ENCODE data around the gene RPS15.

Gene RPS15

DNA sequence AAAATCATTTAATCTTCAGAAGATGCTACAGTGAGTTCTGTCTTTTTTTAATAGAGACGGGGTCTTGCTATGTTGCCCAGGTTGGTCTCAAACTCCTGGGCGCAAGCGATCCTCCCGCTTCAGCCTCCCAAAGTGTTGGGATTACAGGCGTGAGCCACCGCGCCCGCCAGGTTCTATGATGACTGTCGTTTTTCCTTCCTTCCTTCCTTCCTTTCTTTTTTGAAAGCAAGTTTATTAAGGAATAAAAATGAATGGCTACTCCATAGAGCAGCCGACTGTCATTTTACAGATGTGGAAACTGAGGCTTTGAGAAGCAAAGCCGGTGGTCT, 36.3 kb upstream of the RPS15 start:
- no peak for DNase-seq (ENCODE audit: low read depth in 2 of 3, low spot score in 1 of 3)

DNA sequence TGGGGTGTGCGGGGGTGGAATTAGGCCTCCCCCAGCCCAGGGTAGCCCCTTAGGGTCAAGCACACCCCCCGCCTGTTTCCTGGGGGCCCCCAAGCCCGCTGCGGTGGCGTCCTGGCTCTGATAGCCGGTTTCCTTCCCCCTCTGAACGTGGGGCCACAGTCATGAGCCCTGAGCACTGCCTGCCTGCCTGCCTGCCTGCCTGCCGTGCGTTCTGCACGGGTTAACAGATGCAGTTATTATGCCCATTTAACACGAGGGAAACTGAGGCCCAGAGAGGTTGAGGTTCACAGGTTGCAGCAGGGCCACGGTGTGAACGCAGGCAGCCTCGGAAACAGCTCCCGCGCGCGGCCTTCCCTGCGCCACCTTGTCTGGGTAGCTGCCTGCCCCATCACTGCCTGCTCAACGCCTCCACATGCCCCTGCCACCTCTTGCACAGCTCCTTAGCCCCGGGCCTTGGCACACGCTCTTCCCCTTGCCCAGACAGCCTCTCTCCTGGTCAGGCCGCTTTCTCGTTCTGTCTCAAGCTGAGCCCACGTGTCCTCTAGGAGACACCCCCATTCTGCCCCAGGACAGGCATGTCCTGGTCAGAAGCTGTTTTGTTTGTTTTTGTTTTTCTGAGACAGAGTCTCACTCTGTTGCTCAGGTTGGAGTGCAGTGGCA, 35.7 kb upstream of the RPS15 start:
- no peak for DNase-seq (ENCODE audit: low read depth in 2 of 3, low spot score in 1 of 3)

DNA sequence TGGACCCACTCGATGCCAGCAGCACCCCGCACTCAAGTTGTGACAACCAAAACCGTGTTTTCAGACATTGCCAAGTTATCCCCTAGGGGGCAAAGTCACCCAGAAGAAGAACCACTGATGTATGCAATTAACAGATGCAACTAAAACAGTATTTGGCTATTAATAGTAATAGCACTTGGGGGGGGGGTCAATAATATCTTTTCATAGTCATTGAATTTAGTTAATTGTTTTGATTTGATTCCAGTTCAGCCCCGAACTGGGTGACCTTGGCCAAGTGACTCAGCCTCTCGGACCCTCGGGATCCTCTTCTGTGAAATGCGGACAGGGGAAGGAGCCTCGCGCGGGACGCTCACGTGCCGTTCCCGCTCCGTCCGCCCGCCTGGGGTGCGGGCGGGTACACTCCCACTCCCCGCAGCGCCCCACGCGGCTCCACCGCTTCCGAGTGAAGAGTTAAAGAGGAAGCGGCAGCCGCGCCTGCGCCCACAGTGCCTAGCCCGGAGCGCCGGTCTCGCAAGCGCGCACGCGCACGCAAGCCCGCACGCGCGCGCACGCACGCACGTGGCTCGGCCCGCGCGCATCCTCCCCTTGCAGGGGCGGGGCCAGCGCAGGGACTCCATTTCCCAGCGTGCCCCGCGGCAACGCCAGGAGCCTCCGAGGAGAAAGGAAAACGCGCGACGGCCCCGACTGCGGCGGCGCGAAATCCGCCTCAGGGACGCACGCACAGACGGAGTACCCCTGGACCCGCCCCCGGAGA, 31.2 kb upstream of the RPS15 start:
- DNase-seq (ENCODE audit: low read depth in 2 of 3, low spot score in 1 of 3), result peak; percentile 97 to 99 (median 99)

DNA sequence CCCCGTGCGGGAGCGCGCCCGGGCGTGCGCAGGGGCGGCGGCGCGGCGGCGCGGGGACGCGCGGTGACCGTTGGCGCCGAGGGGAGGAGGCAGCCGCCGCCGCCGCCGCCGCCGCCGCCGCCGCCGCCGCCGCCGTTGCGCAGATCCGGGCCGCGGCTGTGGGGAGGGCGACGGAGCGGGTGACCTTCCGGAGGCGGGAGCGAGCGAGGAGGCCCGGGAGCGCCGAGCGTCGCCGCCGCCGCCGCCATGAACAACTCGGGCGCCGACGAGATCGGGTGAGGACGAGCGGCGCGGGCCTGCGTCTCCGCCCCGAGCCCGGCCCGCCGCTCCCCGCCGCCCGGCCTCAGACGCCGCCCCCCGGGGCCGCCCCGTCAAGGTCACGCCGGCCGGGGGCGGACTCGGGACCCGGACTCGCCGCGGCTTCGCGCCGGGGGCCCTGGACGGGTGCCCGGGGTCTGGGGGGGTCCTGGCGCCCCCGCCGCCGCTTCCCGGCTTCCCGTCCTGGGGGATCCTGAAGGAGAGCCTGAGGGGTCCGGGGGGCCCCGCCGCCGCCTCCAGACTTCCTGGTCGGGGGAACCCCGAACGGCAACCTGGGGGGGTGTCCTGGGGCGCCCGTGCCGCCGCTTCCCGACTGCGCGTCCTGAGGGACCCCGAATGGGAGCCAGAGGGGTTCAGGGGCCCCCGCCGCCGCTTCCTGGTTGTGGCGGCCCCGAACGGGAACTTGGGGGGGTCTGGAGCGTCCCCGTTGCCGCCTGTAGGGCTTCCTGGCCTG, 30.5 kb upstream of the RPS15 start, which contains the start of gene DAZAP1:
DAZAP1 (plus strand) TSS at position 59 of the 772 bp plus-strand sequence; CDS start at position 247, 188 bp downstream.
- no peak for DNase-seq (ENCODE audit: low read depth in 2 of 3, low spot score in 1 of 3)

DNA sequence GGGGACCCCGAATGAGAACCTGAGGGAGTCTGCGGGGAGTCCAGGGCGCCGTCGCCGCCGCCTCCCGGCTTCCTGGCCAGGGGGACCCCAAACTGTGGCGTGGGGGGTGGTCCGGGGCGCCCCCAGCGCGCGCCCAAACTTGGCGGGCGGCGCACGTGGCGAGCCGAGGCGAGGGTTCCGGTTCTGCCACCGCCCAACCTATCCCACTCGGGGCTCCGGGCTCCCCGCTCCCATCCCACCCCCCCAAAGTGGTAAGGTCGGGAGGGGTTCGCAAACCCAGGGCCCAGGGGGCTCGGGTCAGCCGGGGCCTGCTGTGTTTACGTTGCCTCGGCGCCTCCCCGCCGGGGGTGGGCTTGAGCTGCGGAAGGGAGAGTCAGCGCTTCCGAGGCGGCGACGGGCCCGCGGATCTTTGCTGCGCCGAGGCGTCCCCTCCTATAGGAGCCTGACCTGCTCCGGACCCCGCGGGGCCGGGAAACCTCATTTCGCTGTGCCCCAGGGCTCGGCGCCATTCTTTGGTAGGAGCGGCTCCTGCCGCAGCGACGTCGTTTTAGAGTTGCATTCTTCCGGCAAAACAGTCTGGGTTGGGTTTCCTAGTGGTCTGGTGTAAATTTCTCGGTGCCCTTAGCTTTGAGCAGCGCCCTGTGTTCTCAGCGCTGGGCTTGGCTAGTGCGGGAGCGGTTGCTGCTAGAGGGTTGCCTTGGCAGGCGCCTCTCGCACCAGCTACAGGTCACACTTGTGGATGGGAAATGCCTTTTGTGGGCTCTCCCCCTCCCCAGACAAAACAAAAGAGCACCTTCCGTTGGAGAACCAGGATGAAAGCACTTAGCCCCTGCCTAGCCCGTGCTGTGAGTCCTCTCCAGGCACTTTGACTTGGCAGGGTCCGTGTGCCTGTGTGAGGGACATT, 29.6 kb upstream of the RPS15 start:
- peak in 1 of 3 donors; percentile 44 for DNase-seq (ENCODE audit: low read depth in 2 of 3, low spot score in 1 of 3)

DNA sequence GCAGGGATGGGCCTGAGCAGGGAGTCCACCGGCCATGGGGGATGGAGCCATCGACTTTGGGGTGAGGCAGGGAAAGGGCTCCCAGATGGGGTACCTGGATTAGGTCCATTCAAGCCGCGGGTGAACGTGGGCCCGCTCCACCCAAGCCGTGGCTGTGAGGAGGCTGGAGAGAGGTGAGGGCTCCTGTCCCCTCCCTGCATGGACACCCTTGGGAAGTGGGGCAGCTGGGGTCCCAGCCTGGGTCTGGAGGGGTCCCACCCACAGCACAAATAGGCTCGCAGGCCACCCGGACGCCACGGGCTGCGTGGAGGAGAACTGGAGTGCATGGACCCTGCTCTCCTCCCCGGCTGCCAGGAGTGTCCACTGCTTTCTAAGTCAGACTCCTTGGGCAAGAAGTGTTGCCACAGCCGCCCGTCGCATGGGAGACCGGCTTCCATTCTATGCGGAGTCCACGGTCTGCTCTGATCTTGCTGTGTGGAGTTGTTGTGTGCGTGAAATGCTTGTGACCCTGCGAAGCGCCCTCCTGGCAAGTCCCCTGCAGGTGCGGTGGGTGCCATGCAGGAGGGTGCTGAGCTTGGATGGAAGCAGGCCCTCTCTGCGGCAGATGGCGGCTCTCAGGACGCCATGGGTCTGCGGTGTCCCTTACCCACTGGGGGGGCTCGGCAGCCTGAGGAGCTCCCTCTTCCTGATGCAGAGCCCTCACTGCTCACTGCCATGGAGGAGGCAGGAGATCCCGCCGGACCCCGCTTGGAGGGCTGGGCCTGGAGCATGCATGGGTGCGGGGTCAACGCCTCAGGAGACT, 28.8 kb upstream of the RPS15 start:
- DNase-seq (ENCODE audit: low read depth in 2 of 3, low spot score in 1 of 3), result no peak

DNA sequence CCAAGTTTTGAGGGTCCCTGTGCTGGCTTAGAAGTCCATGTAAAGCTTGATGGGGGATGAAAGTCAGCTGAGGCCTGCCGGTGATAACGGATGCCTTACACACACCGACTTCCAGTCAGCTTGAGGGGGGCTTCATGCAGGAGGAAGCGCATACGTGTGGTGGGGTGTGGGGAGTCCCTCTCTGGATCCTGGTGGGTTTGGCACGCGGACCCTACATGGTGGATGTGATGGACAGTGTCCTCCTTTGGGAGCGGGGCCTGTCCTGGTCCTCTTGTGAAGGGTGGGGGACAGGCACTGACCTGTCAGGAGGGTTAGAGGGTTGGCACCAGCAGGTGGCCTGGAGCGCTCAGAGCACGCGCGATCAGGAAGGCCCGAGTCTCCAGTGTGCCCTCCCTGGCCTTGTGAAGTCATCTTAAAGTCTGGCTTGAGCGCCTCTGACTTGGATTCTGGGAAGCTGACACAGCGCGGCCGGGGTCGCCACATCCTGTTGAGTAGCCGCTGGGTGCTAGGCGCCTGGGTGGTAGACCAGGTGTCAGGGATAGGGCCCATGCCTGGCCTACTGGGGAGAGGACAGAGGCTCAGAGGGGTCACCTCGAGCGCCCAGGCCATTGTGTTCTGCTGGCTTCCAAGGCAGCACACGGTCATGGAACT, 27.9 kb upstream of the RPS15 start:
- DNase-seq (ENCODE audit: low read depth in 2 of 3, low spot score in 1 of 3), result no peak

DNA sequence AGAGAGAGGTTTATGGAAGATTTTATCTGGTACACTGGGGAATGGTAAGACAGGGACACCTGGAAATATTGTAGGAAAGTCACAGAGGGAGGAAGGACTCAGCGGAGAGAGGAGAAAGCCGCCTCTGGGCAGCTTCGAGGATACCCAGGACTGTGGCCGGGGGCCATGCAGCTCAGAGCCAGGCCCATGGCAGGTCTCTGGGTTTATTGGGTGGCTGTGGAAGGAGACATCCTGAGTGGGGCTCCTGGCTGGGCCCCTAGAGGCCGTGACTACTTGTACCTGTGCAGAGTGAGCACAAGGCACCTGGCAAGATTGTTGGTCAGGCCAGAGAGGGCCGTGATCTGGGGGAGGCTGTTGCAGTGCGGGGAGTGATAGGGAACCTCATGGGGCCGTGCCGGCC, 27.4 kb upstream of the RPS15 start:
- no peak for DNase-seq (ENCODE audit: low read depth in 2 of 3, low spot score in 1 of 3)

DNA sequence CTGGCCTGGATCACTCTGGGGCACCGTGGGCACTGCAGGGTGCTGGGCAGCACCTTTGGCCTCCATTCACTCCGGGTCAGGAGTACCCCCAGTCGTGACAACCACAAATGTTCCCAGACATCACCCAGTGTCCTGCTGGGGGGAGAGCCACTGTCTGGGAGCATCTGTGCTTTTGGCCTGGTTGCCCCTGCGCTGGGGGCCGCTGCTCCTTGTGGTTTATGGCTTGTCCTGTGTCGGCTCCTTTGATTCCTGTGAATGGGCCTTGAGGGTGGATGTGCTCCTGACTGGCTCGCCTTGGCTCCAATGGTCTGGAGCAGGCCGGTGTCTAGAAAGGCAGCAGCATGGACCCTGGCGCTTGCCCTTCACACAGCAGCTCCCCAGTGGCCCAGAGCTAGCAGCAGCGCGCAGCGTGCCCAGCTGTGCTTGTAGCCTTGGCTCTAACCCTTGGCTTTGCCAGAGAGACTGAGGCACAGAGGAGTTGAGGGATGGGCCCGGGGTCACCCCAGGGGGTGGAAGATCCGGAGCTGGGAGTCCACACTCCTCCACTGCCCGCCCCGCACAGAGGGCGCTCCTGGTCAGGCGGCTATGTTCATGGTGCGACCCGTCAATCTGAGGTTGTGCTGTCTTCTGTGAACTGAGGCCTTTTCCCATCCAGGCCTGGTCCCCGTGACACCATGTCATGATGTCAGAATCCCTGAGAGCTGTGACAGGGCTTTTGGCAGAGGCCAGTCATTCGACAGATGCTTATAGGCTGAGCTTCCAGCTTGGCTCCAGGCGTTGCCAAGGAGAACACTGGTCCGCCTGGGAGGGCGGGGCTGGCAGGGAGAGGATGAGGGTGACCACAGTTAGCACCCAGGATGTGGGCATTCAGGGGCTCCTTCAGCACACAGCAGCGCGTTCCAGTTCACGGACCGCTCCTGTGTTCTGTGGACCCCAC, 26.7 kb upstream of the RPS15 start:
- no peak for DNase-seq (ENCODE audit: low read depth in 2 of 3, low spot score in 1 of 3)

DNA sequence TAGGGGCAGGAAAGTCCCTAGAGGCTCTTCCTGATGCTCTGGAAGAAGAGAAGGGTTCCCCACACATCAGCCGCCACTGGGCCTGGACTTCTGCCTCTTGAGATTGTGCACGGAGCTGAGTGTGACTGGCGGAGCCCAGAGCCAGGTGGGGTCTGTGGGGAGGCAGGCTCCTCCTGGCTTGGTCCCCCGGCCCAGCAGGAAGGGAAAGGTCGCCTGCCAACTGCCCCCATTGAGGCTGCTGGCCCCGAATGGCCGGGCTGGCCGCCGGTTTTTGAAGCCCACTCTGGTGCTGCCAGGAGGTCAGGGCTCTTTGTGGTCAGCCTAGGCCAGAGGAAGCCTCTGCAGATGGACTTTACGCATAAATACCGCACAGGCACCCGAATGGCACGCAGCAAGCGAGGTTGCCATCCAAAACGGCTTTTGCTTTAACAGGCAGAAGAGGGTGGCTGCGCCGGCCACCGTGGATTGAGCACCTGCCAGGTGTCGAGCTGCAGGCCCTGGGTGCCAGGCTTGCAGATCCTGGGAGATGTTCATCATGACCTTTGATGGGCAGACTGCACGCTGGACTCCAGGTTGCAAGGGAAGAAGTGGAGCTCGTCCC, 25.8 kb upstream of the RPS15 start:
- DNase-seq (ENCODE audit: low read depth in 2 of 3, low spot score in 1 of 3), result no peak

DNA sequence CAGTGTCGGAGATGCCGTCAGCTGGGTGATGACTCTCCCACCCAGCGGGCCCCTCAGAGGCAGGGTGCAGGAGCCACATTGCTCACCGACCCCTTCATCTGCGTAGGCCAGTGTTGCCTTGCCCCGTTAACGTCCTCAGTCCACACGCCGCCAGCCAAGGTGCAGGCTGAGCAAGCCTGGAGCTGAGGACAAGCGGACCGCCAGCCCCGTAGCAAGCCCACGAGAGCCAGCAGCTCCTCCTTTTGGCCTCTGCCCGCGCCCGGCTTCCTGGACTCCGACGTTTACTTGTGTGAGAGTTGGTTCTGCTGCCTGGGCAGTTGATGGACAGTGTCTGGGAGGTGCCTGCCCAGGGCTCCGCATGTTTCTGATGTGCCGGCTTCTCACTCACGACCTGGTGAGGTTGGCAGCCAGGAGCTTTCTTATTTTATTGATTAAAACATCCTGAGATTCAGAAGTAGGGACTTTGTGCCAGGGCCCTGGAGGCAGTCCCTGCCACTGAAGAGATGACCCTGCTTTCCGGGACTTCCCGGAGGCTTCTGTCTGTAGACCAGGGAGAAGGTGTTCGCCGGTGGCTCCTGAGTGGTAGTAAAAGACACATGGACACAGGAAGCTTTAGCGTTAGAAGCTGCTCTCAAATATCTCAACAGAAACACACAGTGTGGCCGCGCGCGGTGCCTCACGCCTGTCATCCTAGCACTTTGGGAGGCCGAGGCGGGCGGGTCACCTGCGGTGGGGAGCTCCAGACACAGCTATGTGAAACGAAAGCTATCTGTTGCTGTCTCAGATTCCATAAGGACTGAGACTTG, 25.0 kb upstream of the RPS15 start:
- no peak for DNase-seq (ENCODE audit: low read depth in 2 of 3, low spot score in 1 of 3)

DNA sequence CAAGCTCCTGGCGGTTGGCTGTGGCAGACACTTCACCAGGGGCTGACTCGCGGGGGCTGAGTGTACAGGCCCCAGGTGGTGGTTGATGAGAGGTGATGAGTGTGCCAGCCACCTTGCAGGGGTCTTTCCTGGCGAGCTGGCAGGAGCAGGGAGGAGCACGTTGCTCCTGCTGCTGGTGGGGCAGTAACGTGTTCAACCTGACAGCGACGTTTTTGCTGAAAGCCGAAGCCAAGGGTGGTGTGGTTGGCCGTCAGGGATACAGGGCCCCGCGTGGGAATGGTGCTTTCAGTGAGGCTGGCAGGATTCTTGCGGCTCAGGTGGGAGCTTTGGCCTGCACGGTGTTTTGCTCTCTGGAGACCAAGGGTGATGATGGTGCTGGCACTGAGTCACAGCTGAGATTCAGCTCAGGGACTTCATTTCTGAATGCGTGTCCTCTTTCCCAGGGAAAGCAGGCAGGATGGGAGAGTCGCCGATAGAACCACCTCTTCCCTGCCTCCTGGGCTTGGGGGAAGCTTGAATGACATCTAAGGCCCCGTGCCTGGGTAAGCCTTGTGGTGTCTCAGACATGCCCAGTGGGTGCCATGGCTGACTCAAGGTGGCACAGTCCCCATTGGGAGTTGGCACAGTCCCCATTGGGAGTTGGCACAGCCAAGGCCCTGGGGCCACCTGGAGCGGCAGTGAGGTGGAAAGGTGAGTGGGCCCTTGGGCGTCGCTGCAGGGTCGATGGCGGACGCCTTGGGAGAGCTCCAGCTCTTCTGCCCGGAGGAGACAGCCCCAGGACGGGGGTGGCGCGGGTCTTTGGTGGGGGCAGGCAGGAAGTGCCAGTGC, 22.0 kb upstream of the RPS15 start:
- no peak for DNase-seq (ENCODE audit: low read depth in 2 of 3, low spot score in 1 of 3)

DNA sequence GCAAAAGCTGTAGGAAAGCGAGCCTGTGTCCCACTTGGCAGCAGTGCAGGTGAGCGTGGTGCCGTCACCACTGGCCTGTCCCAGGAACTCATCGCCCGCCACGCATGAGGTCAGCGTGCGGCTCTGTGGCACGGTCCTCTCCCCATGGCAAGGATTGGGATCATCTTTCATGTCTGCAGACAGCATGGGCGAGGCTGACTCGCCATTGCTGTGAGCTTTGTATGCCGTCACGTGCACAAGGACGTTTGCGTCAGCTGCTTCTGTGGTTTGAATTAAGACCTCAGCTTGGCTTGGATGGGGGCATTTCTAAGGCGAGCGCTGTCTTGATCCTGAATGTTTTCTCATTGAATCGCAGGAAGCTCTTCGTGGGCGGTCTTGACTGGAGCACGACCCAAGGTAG, 21.1 kb upstream of the RPS15 start:
- DNase-seq (ENCODE audit: low read depth in 2 of 3, low spot score in 1 of 3), result no peak

DNA sequence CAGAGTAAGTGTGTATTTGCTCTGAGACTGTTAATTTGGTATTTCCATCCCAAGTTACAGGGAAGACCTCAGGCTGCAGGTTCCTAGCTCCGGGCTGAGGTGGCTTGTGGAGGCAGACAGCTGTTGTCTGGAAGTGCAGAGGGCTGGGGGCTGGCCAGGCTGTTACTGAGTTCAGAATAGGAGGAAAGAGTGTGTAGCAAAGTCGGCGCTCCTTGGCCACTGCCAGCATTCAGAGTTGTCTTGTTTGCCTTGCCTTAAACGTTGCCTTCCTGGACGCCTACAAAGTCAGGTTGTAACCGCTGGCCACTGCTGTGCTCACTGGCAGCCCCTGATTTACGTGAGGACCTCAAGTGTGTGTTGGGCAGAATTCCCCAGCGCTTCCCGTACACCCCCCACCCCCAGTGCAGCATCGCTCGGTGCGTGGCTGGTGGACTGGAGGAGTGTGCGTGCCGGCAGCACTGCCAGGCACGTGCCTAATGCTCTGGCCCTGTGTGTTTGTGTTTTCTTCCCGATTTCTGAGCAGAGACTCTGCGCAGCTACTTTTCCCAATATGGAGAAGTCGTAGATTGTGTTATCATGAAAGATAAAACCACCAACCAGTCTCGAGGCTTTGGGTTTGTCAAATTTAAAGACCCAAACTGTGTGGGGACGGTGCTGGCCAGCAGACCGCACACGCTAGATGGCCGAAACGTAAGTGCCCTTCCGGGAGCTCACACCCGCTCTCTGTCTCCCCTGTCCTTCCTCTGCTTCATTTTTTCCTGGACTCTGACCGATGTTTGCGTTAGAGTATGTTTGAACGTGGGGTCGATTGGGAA, 20.3 kb upstream of the RPS15 start:
- DNase-seq (ENCODE audit: low read depth in 2 of 3, low spot score in 1 of 3), result no peak

DNA sequence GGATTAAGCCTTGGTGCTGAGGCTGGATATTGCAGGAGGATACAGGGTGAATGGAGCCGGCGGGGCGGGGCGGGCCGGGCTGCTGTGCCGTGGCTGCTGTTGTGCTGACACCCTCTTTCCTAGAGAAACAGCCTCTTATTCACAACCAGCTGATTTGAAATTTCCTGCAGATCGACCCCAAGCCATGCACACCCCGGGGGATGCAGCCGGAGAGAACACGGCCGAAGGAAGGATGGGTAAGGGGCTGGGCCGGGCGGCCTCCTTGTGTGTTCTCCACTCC, 19.8 kb upstream of the RPS15 start:
- no peak for DNase-seq (ENCODE audit: low read depth in 2 of 3, low spot score in 1 of 3)

Measured in stimulated activated CD4-positive, alpha-beta T cell treated with anti-CD3 and anti-CD28 coated beads, Interleukin-12 subunit alpha, Interleukin-12 subunit beta, amount 100 ng/mL, for 48 hours (primary cell).